ENCODE data around the gene INHBA.

DNA sequence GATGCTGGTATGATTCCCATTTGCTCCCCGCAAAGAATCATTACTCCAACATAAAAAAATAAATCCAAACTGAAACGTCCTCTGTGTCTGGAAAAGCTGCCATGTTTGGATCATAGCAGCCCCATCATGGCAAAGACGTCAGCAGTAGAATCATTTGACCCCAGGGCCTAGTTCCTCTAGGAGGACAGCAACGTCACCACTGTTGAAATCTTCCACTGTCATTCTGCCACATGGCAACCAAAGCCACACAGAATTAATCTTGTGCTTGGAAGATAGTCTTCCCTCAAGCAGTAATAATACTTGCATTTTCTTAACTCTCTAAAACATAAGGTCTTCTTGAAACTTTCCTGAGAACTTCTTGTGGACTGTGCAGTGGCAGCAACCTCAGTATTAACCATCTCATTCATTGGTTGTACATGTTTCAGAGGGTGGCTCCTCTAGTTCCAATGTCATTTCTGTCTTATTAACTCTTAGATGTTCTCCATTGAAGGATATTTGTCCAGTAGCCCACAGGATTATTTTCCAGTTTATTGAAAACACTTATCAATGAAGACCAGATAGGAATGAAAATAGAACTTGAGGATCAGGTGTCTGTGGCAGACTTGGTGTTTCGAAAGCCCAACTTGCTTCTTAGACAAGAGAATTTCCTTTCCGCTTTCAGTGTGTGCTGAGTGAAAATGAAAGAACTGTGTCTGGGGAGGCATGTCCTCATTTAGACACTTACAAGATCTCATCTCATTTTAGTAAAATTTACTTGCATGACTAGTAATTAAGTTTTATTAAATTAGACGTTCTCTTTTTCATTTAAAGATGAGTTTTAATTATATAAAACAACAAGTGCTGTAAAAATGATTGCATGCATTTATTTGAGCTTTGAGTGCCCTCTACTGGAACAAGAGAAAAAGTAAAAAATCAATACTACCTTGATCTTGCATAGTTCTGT lies 28.9 kb upstream of the INHBA start:
- TF ChIP-seq, protein P1, sequence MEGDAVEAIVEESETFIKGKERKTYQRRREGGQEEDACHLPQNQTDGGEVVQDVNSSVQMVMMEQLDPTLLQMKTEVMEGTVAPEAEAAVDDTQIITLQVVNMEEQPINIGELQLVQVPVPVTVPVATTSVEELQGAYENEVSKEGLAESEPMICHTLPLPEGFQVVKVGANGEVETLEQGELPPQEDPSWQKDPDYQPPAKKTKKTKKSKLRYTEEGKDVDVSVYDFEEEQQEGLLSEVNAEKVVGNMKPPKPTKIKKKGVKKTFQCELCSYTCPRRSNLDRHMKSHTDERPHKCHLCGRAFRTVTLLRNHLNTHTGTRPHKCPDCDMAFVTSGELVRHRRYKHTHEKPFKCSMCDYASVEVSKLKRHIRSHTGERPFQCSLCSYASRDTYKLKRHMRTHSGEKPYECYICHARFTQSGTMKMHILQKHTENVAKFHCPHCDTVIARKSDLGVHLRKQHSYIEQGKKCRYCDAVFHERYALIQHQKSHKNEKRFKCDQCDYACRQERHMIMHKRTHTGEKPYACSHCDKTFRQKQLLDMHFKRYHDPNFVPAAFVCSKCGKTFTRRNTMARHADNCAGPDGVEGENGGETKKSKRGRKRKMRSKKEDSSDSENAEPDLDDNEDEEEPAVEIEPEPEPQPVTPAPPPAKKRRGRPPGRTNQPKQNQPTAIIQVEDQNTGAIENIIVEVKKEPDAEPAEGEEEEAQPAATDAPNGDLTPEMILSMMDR (conservative IDR thresholded peaks at IDR 0.05; ENCODE audit: low read depth in 2 of 2) = peak in 1 of 2 experiments; percentile 73; a peak in 3 of 4 replicates
- TF ChIP-seq EZH2phosphoT487 (IDR thresholded peaks at IDR 0.05; ENCODE audit: unreplicated experiment) (no peak), EZH2 (IDR thresholded peaks at IDR 0.05; ENCODE audit: low read depth, unreplicated experiment) (no peak)
- TF ChIP-seq, protein P2, sequence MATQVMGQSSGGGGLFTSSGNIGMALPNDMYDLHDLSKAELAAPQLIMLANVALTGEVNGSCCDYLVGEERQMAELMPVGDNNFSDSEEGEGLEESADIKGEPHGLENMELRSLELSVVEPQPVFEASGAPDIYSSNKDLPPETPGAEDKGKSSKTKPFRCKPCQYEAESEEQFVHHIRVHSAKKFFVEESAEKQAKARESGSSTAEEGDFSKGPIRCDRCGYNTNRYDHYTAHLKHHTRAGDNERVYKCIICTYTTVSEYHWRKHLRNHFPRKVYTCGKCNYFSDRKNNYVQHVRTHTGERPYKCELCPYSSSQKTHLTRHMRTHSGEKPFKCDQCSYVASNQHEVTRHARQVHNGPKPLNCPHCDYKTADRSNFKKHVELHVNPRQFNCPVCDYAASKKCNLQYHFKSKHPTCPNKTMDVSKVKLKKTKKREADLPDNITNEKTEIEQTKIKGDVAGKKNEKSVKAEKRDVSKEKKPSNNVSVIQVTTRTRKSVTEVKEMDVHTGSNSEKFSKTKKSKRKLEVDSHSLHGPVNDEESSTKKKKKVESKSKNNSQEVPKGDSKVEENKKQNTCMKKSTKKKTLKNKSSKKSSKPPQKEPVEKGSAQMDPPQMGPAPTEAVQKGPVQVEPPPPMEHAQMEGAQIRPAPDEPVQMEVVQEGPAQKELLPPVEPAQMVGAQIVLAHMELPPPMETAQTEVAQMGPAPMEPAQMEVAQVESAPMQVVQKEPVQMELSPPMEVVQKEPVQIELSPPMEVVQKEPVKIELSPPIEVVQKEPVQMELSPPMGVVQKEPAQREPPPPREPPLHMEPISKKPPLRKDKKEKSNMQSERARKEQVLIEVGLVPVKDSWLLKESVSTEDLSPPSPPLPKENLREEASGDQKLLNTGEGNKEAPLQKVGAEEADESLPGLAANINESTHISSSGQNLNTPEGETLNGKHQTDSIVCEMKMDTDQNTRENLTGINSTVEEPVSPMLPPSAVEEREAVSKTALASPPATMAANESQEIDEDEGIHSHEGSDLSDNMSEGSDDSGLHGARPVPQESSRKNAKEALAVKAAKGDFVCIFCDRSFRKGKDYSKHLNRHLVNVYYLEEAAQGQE (IDR thresholded peaks at IDR 0.05; ENCODE audit: unreplicated experiment) = no peak
